GM08714 (cell line): Measurements from ENCODE around the gene LDLRAP1.

ENCODE experiments used
- H3K4me3 ChIP-seq: fragments of 200-500 bp; sonication (Bioruptor generic); 2 replicates; pipeline ENCODE4 v1.5.1; 2014; ENCODE audit warnings: mild to moderate bottlenecking, low read length, inconsistent platforms
- ZNF274 ChIP-seq: IDR thresholded peaks from 2 replicates; pipeline ENCODE4 v1.6.1; 2012; ENCODE audit warnings: mild to moderate bottlenecking, low read depth, low read length

LDLRAP1 gene

GRCh38 chr1:25568090-25568833 lies 24.9 kb downstream of the LDLRAP1 start:
- no peak for TF ChIP-seq ZNF274
- H3K4me3 ChIP-seq = no peak overlapping the region

GRCh38 chr1:25568834-25569596 lies 25.6 kb downstream of the LDLRAP1 start:
- H3K4me3 ChIP-seq = no peak overlapping the region
- TF ChIP-seq ZNF274 = no peak

GRCh38 chr1:25569597-25570396 lies 26.4 kb downstream of the LDLRAP1 start:
- no peak for TF ChIP-seq ZNF274

GRCh38 chr1:25570798-25571521 lies 27.6 kb downstream of the LDLRAP1 start:
- no peak for TF ChIP-seq ZNF274

More at GRCh38 chr1:25569597-25570396, 26.4 kb downstream of the LDLRAP1 start:
- H3K4me3 ChIP-seq = no peak overlapping the region

GRCh38 chr1:25571522-25571970 lies 28.1 kb downstream of the LDLRAP1 start:
- H3K4me3 ChIP-seq = no peak overlapping the region
- no peak for TF ChIP-seq ZNF274

More at GRCh38 chr1:25570798-25571521, 27.6 kb downstream of the LDLRAP1 start:
- no peak overlapping the region for H3K4me3 ChIP-seq

GRCh38 chr1:25572107-25572506 lies 28.7 kb downstream of the LDLRAP1 start:
- no peak for TF ChIP-seq ZNF274
- H3K4me3 ChIP-seq = no peak overlapping the region

- no peak overlapping the region for H3K4me3 ChIP-seq
- no peak for TF ChIP-seq ZNF274
Measured at GRCh38 chr1:25572708-25573590, 29.5 kb downstream of the LDLRAP1 start.

GRCh38 chr1:25573591-25573930 lies 30.2 kb downstream of the LDLRAP1 start:
- H3K4me3 ChIP-seq = no peak overlapping the region
- TF ChIP-seq ZNF274 = no peak

- no peak overlapping the region for H3K4me3 ChIP-seq
- no peak for TF ChIP-seq ZNF274
Measured at GRCh38 chr1:25573961-25574360, 30.6 kb downstream of the LDLRAP1 start.

- no peak overlapping the region for H3K4me3 ChIP-seq
Measured at GRCh38 chr1:25575191-25575590, 31.8 kb downstream of the LDLRAP1 start.

GRCh38 chr1:25576459-25577133 lies 33.2 kb downstream of the LDLRAP1 start:
- no peak overlapping the region for H3K4me3 ChIP-seq
- no peak for TF ChIP-seq ZNF274

More at GRCh38 chr1:25575191-25575590, 31.8 kb downstream of the LDLRAP1 start:
- no peak for TF ChIP-seq ZNF274
